H9 (cell line): ENCODE measurements around the gene TBC1D22A. TPM values are rescaled to one million over a fixed set of nuclear protein-coding genes. Genes with fewer than 3 reads are reported as not detected.

ENCODE experiments used
- DNase-seq: peaks from one replicate; pipeline ENCODE4 v3.0.0-alpha.2; 2017
- H2AFZ ChIP-seq: one replicate; pipeline ENCODE4 v1.6.1; 2013; ENCODE audit warnings: mild to moderate bottlenecking, low read length, control low read depth, moderate library complexity
- H2AK5ac ChIP-seq: 2 replicates; pipeline ENCODE4 v1.6.1; 2013; ENCODE audit warnings: low read length, control low read depth, mixed read lengths; ENCODE audit not compliant: insufficient read length
- H2BK120ac ChIP-seq: one replicate; pipeline ENCODE4 v1.6.1; 2013; ENCODE audit warnings: low read depth, mild to moderate bottlenecking, low read length, control low read depth, inconsistent platforms; ENCODE audit not compliant: poor library complexity, severe bottlenecking
- H2BK12ac ChIP-seq: 2 replicates; pipeline ENCODE4 v1.6.1; 2013; ENCODE audit warnings: low read length, control low read depth, mixed read lengths, low read depth; ENCODE audit not compliant: insufficient read length
- H2BK15ac ChIP-seq: 2 replicates; pipeline ENCODE4 v1.6.1; 2013; ENCODE audit warnings: low read depth, low read length, control low read depth
- H2BK20ac ChIP-seq: one replicate; pipeline ENCODE4 v1.6.1; 2013; ENCODE audit warnings: low read depth, mild to moderate bottlenecking, low read length, control low read depth, inconsistent platforms; ENCODE audit not compliant: poor library complexity, severe bottlenecking
- H2BK5ac ChIP-seq: 2 replicates; pipeline ENCODE4 v1.6.1; 2013; ENCODE audit warnings: low read length, control low read depth, mixed read lengths; ENCODE audit not compliant: insufficient read length
- H3K14ac ChIP-seq: 2 replicates; pipeline ENCODE4 v1.6.1; 2013; ENCODE audit warnings: low read length, control low read depth; ENCODE audit not compliant: insufficient read depth
- H3K18ac ChIP-seq: 2 replicates; pipeline ENCODE4 v1.6.1; 2013; ENCODE audit warnings: low read depth, mild to moderate bottlenecking, mixed read lengths, low read length, control low read depth; ENCODE audit not compliant: insufficient read length
- H3K23ac ChIP-seq: 2 replicates; pipeline ENCODE4 v1.6.1; 2013; ENCODE audit warnings: low read length, control low read depth, mixed read lengths, low read depth; ENCODE audit not compliant: insufficient read length
- H3K23me2 ChIP-seq: 2 replicates; pipeline ENCODE4 v1.6.1; 2013; ENCODE audit warnings: low read depth, mild to moderate bottlenecking, mixed read lengths, low read length, control low read depth; ENCODE audit not compliant: insufficient read length, poor library complexity, severe bottlenecking
- H3K27ac ChIP-seq: 2 replicates; pipeline ENCODE4 v1.5.1; 2013; ENCODE audit warnings: low read length, control low read depth, mixed read lengths, low read depth; ENCODE audit not compliant: insufficient read length
- H3K27me3 ChIP-seq: 2 replicates; pipeline ENCODE4 v1.6.1; 2013; ENCODE audit warnings: low read length, control low read depth, inconsistent platforms; ENCODE audit not compliant: insufficient read depth
- H3K4ac ChIP-seq: 2 replicates; pipeline ENCODE4 v1.6.1; 2013; ENCODE audit warnings: low read depth, mild to moderate bottlenecking, control low read depth, inconsistent platforms, low read length, moderate library complexity
- H3K4me1 ChIP-seq: 2 replicates; pipeline ENCODE4 v1.6.1; 2013; ENCODE audit warnings: low read length, control low read depth, inconsistent platforms; ENCODE audit not compliant: insufficient read depth
- H3K4me2 ChIP-seq: 2 replicates; pipeline ENCODE4 v1.6.1; 2013; ENCODE audit warnings: low read length, control low read depth, mixed read lengths; ENCODE audit not compliant: insufficient read length, insufficient read depth
- H3K56ac ChIP-seq: 2 replicates; pipeline ENCODE4 v1.6.1; 2013; ENCODE audit warnings: low read depth, mild to moderate bottlenecking, mixed read lengths, low read length, control low read depth; ENCODE audit not compliant: insufficient read length
- H3K79me1 ChIP-seq: 2 replicates; pipeline ENCODE4 v1.6.1; 2013; ENCODE audit warnings: low read depth, mild to moderate bottlenecking, moderate library complexity, low read length, control low read depth, inconsistent platforms; ENCODE audit not compliant: insufficient read depth, poor library complexity, severe bottlenecking
- H3K79me2 ChIP-seq: 2 replicates; pipeline ENCODE4 v1.6.1; 2013; ENCODE audit warnings: low read length, control low read depth, inconsistent platforms; ENCODE audit not compliant: insufficient read depth
- H3K9ac ChIP-seq: 2 replicates; pipeline ENCODE4 v1.6.1; 2013; ENCODE audit warnings: low read length, control low read depth, mixed read lengths; ENCODE audit not compliant: insufficient read length; ENCODE audit errors: extremely low read depth
- H3K9me3 ChIP-seq: one replicate; pipeline ENCODE4 v1.6.1; 2013; ENCODE audit warnings: low read depth, low read length, inconsistent platforms; ENCODE audit not compliant: control insufficient read depth
- H3T11ph ChIP-seq: one replicate; pipeline ENCODE4 v1.6.1; 2013; ENCODE audit warnings: mild to moderate bottlenecking, low read length, control low read depth, inconsistent platforms
- H4K20me1 ChIP-seq: one replicate; pipeline ENCODE4 v1.6.1; 2013; ENCODE audit not compliant: control insufficient read depth, insufficient read length, insufficient read depth
- H4K5ac ChIP-seq: 2 replicates; pipeline ENCODE4 v1.6.1; 2013; ENCODE audit warnings: low read depth, mild to moderate bottlenecking, mixed read lengths, low read length, control low read depth; ENCODE audit not compliant: insufficient read length
- H4K8ac ChIP-seq: replicated peaks from 2 replicates; pipeline ENCODE4 v1.6.1; 2013; ENCODE audit warnings: low read length, control low read depth, mixed read lengths, low read depth; ENCODE audit not compliant: insufficient read length
- H4K91ac ChIP-seq: 2 replicates; pipeline ENCODE4 v1.6.1; 2013; ENCODE audit warnings: low read depth, mild to moderate bottlenecking, moderate library complexity, mixed read lengths, low read length, control low read depth; ENCODE audit not compliant: insufficient read length
- H3K27ac Mint-ChIP-seq, 3 experiments: 2 replicates in 2 of 3; 3 replicates in 1 of 3; pipeline ENCODE4 v1.8.0; 2020 to 2021; ENCODE audit warnings: mixed read lengths in 3 of 3, mild to moderate bottlenecking in 1 of 3, moderate library complexity in 1 of 3
- H3K27me3 Mint-ChIP-seq: 2 replicates; pipeline ENCODE4 v1.8.0; 2021; ENCODE audit warnings: low read depth, mild to moderate bottlenecking, moderate library complexity, mixed read lengths
- H3K36me3 Mint-ChIP-seq, 3 experiments: 2 replicates in 2 of 3; 3 replicates in 1 of 3; pipeline ENCODE4 v1.8.0; 2020 to 2021; ENCODE audit warnings: low read depth in 3 of 3, mixed read lengths in 3 of 3; ENCODE audit not compliant: insufficient read depth in 1 of 3
- H3K4me1 Mint-ChIP-seq, 2 experiments: 2 replicates each; pipeline ENCODE4 v1.8.0; 2020; ENCODE audit warnings: mixed read lengths in 2 of 2
- H3K4me3 Mint-ChIP-seq, 2 experiments: 2 replicates in 1 of 2; 3 replicates in 1 of 2; pipeline ENCODE4 v1.8.0; 2020 to 2021; ENCODE audit warnings: mild to moderate bottlenecking in 2 of 2, mixed read lengths in 2 of 2, moderate library complexity in 1 of 2
- H3K9me3 Mint-ChIP-seq, 2 experiments: 2 replicates in 1 of 2; 3 replicates in 1 of 2; pipeline ENCODE4 v1.8.0; 2020; ENCODE audit warnings: mild to moderate bottlenecking in 2 of 2, mixed read lengths in 2 of 2, moderate library complexity in 1 of 2
- WGBS: extraction: QIAGEN DNeasy Blood & Tissue Kit; methylation state at CpG from one replicate; pipeline ENCODE4 v1.1.7; 2013; ENCODE audit warnings: missing lambda C conversion rate, low lambda C conversion rate, mixed read lengths; ENCODE audit not compliant: insufficient read length; ENCODE audit errors: extremely low coverage; 5-methylcytosine and 5-hydroxymethylcytosine counted together
- total RNA-seq: library from RNA; stranded (reverse); gene quantifications from 2 replicates; pipeline ENCODE4 v1.2.1, GENCODE V29; 2021
- TF ChIP-seq, protein P1 (sequence below): fragments of 200-600 bp; sonication (generic); conservative IDR thresholded peaks from 3 replicates; pipeline ENCODE4 v1.8.0; 2021; ENCODE audit warnings: antibody characterized with exemption, mild to moderate bottlenecking

Gene TBC1D22A
- total RNA-seq, 1 experiment from 2014 or later, result 20.8 TPM

DNA sequence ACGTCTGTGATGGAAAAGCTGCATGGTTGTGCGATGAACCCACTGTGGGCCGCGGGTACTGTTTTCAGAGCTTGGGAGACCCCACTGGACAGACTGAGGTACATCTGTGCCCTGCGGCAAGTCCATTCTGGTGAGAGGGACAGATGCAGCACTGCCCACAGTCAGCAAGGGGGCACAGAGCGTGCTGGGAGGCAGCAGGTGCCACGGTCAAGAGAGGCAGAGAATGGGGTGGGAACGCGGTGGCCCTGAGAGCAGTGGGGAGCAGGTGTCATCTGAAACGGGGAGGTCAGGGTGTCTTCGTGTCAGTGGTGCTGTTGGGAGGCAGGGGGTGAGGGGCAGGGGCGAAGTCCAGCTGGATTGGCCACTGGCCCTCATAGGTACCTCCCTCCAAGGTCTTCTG, 32.0 kb downstream of the TBC1D22A start:
- Histone ChIP-seq H2BK20ac (no peak overlapping the region), H2BK12ac (no peak overlapping the region), H3K9ac (no peak overlapping the region), H2BK15ac (no peak overlapping the region), H3K18ac (no peak overlapping the region), H3K27me3 (no peaks in the 10 kb centered on the region), H3K4ac (no peak overlapping the region), H2AFZ (no peak overlapping the region), H3K23me2 (no peaks in the 10 kb centered on the region), H4K91ac (no peak overlapping the region), H3K23ac (no peak overlapping the region), H3K4me1 (no peaks in the 10 kb centered on the region), H2BK5ac (no peak overlapping the region), H4K5ac (no peak overlapping the region), H3K4me2 (no peak overlapping the region), H3K79me1 (no peaks in the 10 kb centered on the region), H2AK5ac (no peak overlapping the region), H3K56ac (no peak overlapping the region), H3K27ac (no peak overlapping the region), H3K9me3 (no peaks in the 10 kb centered on the region), H3K14ac (no peak overlapping the region; the same call in 1 of the 2 replicates), H4K20me1 (no peaks in the 10 kb centered on the region), H4K8ac (no peak overlapping the region), H3T11ph (no peak overlapping the region), H2BK120ac (no peak overlapping the region), H3K79me2 (no peaks in the 10 kb centered on the region)
- TF ChIP-seq, protein P1, sequence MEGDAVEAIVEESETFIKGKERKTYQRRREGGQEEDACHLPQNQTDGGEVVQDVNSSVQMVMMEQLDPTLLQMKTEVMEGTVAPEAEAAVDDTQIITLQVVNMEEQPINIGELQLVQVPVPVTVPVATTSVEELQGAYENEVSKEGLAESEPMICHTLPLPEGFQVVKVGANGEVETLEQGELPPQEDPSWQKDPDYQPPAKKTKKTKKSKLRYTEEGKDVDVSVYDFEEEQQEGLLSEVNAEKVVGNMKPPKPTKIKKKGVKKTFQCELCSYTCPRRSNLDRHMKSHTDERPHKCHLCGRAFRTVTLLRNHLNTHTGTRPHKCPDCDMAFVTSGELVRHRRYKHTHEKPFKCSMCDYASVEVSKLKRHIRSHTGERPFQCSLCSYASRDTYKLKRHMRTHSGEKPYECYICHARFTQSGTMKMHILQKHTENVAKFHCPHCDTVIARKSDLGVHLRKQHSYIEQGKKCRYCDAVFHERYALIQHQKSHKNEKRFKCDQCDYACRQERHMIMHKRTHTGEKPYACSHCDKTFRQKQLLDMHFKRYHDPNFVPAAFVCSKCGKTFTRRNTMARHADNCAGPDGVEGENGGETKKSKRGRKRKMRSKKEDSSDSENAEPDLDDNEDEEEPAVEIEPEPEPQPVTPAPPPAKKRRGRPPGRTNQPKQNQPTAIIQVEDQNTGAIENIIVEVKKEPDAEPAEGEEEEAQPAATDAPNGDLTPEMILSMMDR, result no peak
- Mint-ChIP-seq H3K4me3 (no peak overlapping the region), H3K36me3 (peaks cover 0 to 15% (median 12%) of the 10 kb centered on the region in 3 experiments; a peak in 4 of 7 replicates), H3K27me3 (no peaks in the 10 kb centered on the region; the same call in 1 of the 2 replicates), H3K4me1 (peaks cover 6% of the 10 kb centered on the region in 2 experiments; a peak in 3 of 4 replicates), H3K27ac (no peak overlapping the region; a peak in 1 of 7 replicates), H3K9me3 (no peaks in the 10 kb centered on the region)
- WGBS, result no CpG with 5 or more reads among the region's 12 CpGs
- DNase-seq, result no peak
